Lung (tissue), 16 donors: ENCODE measurements around the gene AMN1. TPM values are rescaled to one million over a fixed set of nuclear protein-coding genes. Genes with fewer than 3 reads are reported as not detected.

Source experiments
- ATAC-seq: fragments of 200-7000 bp; cut with Tn5 transposase; one replicate; pipeline ENCODE4 v1.9.1; 2020; ENCODE audit warnings: moderate number of reproducible peaks; ENCODE audit not compliant: insufficient read depth, low FRiP score
- DNase-seq, 3 donors: peaks; one replicate each; pipeline ENCODE4 v3.0.0-alpha.2; 2013 to 2017
- H3K27ac ChIP-seq, 2 donors: one replicate each; pipeline ENCODE4 v1.5.1; 2013; ENCODE audit warnings: mild to moderate bottlenecking in 2 of 2, moderate library complexity in 2 of 2, control low read depth in 1 of 2, inconsistent platforms in 1 of 2, low read depth in 1 of 2, low read length in 1 of 2
- H3K27me3 ChIP-seq, 3 donors: one replicate each; pipeline ENCODE4 v1.5.1; 2013; ENCODE audit warnings: low read length in 2 of 3; ENCODE audit not compliant: control insufficient read depth in 3 of 3, insufficient read depth in 3 of 3
- H3K36me3 ChIP-seq, 4 donors: one replicate each; pipeline ENCODE4 v1.5.1; 2013; ENCODE audit warnings: low read length in 4 of 4, mild to moderate bottlenecking in 1 of 4, moderate library complexity in 1 of 4; ENCODE audit not compliant: control insufficient read depth in 4 of 4, insufficient read depth in 4 of 4
- H3K4me1 ChIP-seq, 5 donors: one replicate each; pipeline ENCODE4 v1.5.1; 2013; ENCODE audit warnings: low read length in 5 of 5, mild to moderate bottlenecking in 2 of 5, moderate library complexity in 1 of 5; ENCODE audit not compliant: control insufficient read depth in 5 of 5, insufficient read depth in 5 of 5
- H3K4me3 ChIP-seq: one replicate; pipeline ENCODE4 v1.5.1; 2013; ENCODE audit warnings: mild to moderate bottlenecking, control low read depth, moderate library complexity
- H3K9ac ChIP-seq, 2 donors: one replicate each; pipeline ENCODE4 v1.5.1; 2013; ENCODE audit warnings: low read length in 2 of 2, control low read depth in 1 of 2; ENCODE audit not compliant: insufficient read depth in 1 of 2
- H3K9me3 ChIP-seq, 4 donors: one replicate each; pipeline ENCODE4 v1.5.1; 2013; ENCODE audit warnings: low read length in 3 of 4, mild to moderate bottlenecking in 1 of 4, moderate library complexity in 1 of 4; ENCODE audit not compliant: control insufficient read depth in 4 of 4, insufficient read depth in 3 of 4
- CTCF ChIP-seq: IDR thresholded peaks from 2 replicates; pipeline ENCODE4 v1.5.1; 2012; ENCODE audit warnings: mild to moderate bottlenecking; ENCODE audit errors: control extremely low read depth, extremely low read depth
- WGBS, 2 donors: extraction: QIAGEN DNeasy Blood & Tissue Kit; methylation state at CpG; one replicate each; pipeline ENCODE4 v1.1.7; 2013; 5-methylcytosine and 5-hydroxymethylcytosine counted together
- long read RNA-seq, 5 donors: transcript quantifications; one replicate each; lab custom pipeline, GENCODE V29; 2026
- polyA plus RNA-seq, 2 donors: library from polyadenylated mRNA; stranded (reverse); fragments of 200-250 nt; gene quantifications; one replicate each; pipeline ENCODE4 v1.2.1, GENCODE V29; 2013
- total RNA-seq, 2 donors: library from RNA; depleted of rRNA in 1 of 2; stranded (reverse); fragments of >200 nt in 1 of 2; gene quantifications; one replicate each; pipeline ENCODE4 v1.2.1, GENCODE V29; 2014 to 2021
- donor health status: control.
- donor health status: control.
- donor health status: Bipolar disorder and iron deficiency.
- donor health status: healthy.
- donor health status: DM: yes; HTN: yes; CAD: no.

Gene AMN1
- total RNA-seq (10 to 100 TPM in 1 of 2 donors, 1 to 10 TPM in 1; 5.7 to 20.0 TPM), polyA plus RNA-seq (10 to 100 TPM in 1 of 2 donors, 1 to 10 TPM in 1; 8.4 to 14.3 TPM)
- long read RNA-seq, donor 1, transcript AMN1-201 (7 exons, 2,110 nt) = major isoform, 8 of 9 reads
- long read RNA-seq, donor 1, partial matches to known transcripts = 0 of 9 reads
- long read RNA-seq, donor 1, other reads (novel, unspliced or antisense) = 0 of 9 reads
- long read RNA-seq, donor 2, partial matches to known transcripts = 0 of 4 reads
- long read RNA-seq, donor 2, other reads (novel, unspliced or antisense) = 0 of 4 reads
- long read RNA-seq, donor 3, partial matches to known transcripts = 0 of 3 reads
- long read RNA-seq, donor 3, other reads (novel, unspliced or antisense) = 0 of 3 reads
- long read RNA-seq, donor 4, partial matches to known transcripts = 0 of 2 reads
- long read RNA-seq, donor 4, other reads (novel, unspliced or antisense) = 0 of 2 reads
- long read RNA-seq, donor 5, transcript AMN1-201 (7 exons, 2,110 nt) = major isoform, 6 of 11 reads
- long read RNA-seq, donor 5, partial matches to known transcripts = 0 of 11 reads
- long read RNA-seq, donor 5, other reads (novel, unspliced or antisense) = 0 of 11 reads

- Histone ChIP-seq H3K27me3 (no peaks in the 10 kb centered on the region), H3K36me3 (no peaks in the 10 kb centered on the region), H3K4me1 (peaks cover 2 to 11% (median 4%) of the 10 kb centered on the region in 5 donors), H3K27ac (peak within 1 kb of the TSS; percentile 100), H3K4me3 (peak within 1 kb of the TSS; percentile 74), H3K9ac (peak within 1 kb of the TSS; percentile 68 to 91), H3K9me3 (peaks cover 0 to 3% (median 0%) of the 10 kb centered on the region in 4 donors)
- DNase-seq (peak; percentile 100), ATAC-seq (peak; percentile 95)
- TF ChIP-seq CTCF = no peak
- WGBS, 2 donors = 0 to 2% methylated on average over 59 of the region's 59 CpGs
Observed at GRCh38 chr12:31728917-31729640, at the start of gene AMN1. TSS of gene AMN1 (minus strand) at chr12:31729021. CDS start at chr12:31729008, 13 bp downstream.

- Histone ChIP-seq H3K36me3 (no peaks in the 10 kb centered on the region), H3K4me3 (no peak overlapping the region), H3K27me3 (no peaks in the 10 kb centered on the region), H3K9me3 (no peaks in the 10 kb centered on the region), H3K27ac (no peak overlapping the region), H3K9ac (no peak overlapping the region), H3K4me1 (peaks cover 0 to 5% (median 0%) of the 10 kb centered on the region in 5 donors)
- 63 to 85% methylated on average over 2 of the region's 2 CpGs for WGBS, 2 donors
- no peak for TF ChIP-seq CTCF
- DNase-seq (no peak), ATAC-seq (no peak)
Observed at GRCh38 chr12:31773867-31774266, 45.0 kb upstream of the AMN1 start.

- Histone ChIP-seq H3K9me3 (no peaks in the 10 kb centered on the region), H3K4me1 (peaks cover 0 to 5% (median 0%) of the 10 kb centered on the region in 5 donors), H3K36me3 (no peaks in the 10 kb centered on the region), H3K27me3 (no peaks in the 10 kb centered on the region), H3K9ac (no peak overlapping the region), H3K4me3 (no peak overlapping the region), H3K27ac (no peak overlapping the region)
- DNase-seq (no peak), ATAC-seq (no peak)
- 48 to 86% methylated on average over 2 of the region's 2 CpGs for WGBS, 2 donors
- TF ChIP-seq CTCF = no peak
Observed at GRCh38 chr12:31773223-31773750, 44.5 kb upstream of the AMN1 start.
